SK-N-SH (cell line): Measurements from ENCODE around the gene PPA1. TPM values are rescaled to one million over a fixed set of nuclear protein-coding genes. Genes with fewer than 3 reads are reported as not detected.
A peak's percentile ranks its signal among the peaks of the same experiment; 100 is the strongest.

ENCODE experiments used
- CTCF ChIA-PET: fragments of 300-600, 350-600 bp; formaldehyde crosslinking; extraction: SDS; loops from one replicate; lab custom pipeline; 2021; lab: Yijun Ruan, JAX
- POLR2A ChIA-PET: fragments of 350-600 bp; sonication (Branson Sonifier 250); formaldehyde crosslinking; extraction: SDS; loops from one replicate; lab custom pipeline; 2020; ENCODE audit warnings: antibody characterized with exemption, inconsistent platforms; lab: Yijun Ruan, JAX
- DNase-seq: peaks from one replicate; pipeline ENCODE4 v3.0.0; 2012
- H2AFZ ChIP-seq: fragments of 200-600 bp; sonication (generic); 2 replicates; pipeline ENCODE4 v1.8.1; 2016; ENCODE audit warnings: antibody characterized with exemption, mild to moderate bottlenecking, low read depth
- H3F3A ChIP-seq: fragments of 200-600 bp; sonication (generic); replicated peaks from 2 replicates; pipeline ENCODE3; 2016; ENCODE audit warnings: antibody characterized with exemption, mild to moderate bottlenecking; ENCODE audit not compliant: insufficient read depth
- H3K27ac ChIP-seq, 2 experiments: fragments of 200-500 bp in 1 of 2; fragments of 200-600 bp in 1 of 2; sonication (Bioruptor generic) in 1 of 2; sonication (generic), shearing (Covaris generic) in 1 of 2; 2 replicates each; pipeline versions ENCODE4 v1.5.1 to v1.6.1; 2014 to 2016; ENCODE audit warnings: low read depth in 2 of 2, inconsistent platforms in 1 of 2, low read length in 1 of 2, mild to moderate bottlenecking in 1 of 2, mixed read lengths in 1 of 2
- H3K27me3 ChIP-seq: fragments of 200-600 bp; sonication (generic), shearing (Covaris generic); 2 replicates; pipeline ENCODE4 v1.6.1; 2016; ENCODE audit warnings: mixed run types; ENCODE audit not compliant: insufficient read depth
- H3K36me3 ChIP-seq, 2 experiments: fragments of 200-500 bp in 1 of 2; fragments of 200-600 bp in 1 of 2; sonication (Bioruptor generic) in 1 of 2; sonication (generic) in 1 of 2; replicated peaks in 1 of 2; 2 replicates each; pipeline versions ENCODE3 to v1.5.1; 2014 to 2016; ENCODE audit warnings: low read length in 1 of 2, mild to moderate bottlenecking in 1 of 2; ENCODE audit not compliant: insufficient read depth in 2 of 2, control insufficient read depth in 1 of 2
- H3K4me1 ChIP-seq, 2 experiments: fragments of 200-500 bp in 1 of 2; fragments of 200-600 bp in 1 of 2; sonication (Bioruptor generic) in 1 of 2; sonication (generic), shearing (Covaris generic) in 1 of 2; 2 replicates each; pipeline versions ENCODE4 v1.5.1 to v1.6.1; 2014 to 2016; ENCODE audit warnings: low read depth in 1 of 2, low read length in 1 of 2, mixed run types in 1 of 2; ENCODE audit not compliant: insufficient read depth in 2 of 2, control insufficient read depth in 1 of 2
- H3K4me2 ChIP-seq: fragments of 200-600 bp; sonication (generic), shearing (Covaris generic); 2 replicates; pipeline ENCODE4 v1.6.1; 2017; ENCODE audit warnings: mixed run types
- H3K4me3 ChIP-seq, 2 experiments: fragments of 200-500 bp in 1 of 2; fragments of 200-600 bp in 1 of 2; sonication (Bioruptor generic) in 1 of 2; sonication (generic), shearing (Covaris generic) in 1 of 2; 2 replicates each; pipeline versions ENCODE4 v1.5.1 to v1.8.1; 2014 to 2016; ENCODE audit warnings: low read depth in 2 of 2, inconsistent platforms in 1 of 2, low read length in 1 of 2, mild to moderate bottlenecking in 1 of 2, mixed read lengths in 1 of 2, moderate library complexity in 1 of 2
- H3K79me2 ChIP-seq: fragments of 200-600 bp; sonication (generic); 2 replicates; pipeline ENCODE4 v1.8.1; 2017; ENCODE audit warnings: mild to moderate bottlenecking; ENCODE audit not compliant: insufficient read depth
- H3K9ac ChIP-seq: fragments of 200-600 bp; sonication (generic); 2 replicates; pipeline ENCODE4 v1.6.1; 2017; ENCODE audit warnings: mixed run types
- H3K9me2 ChIP-seq: fragments of 200-600 bp; sonication (generic); 2 replicates; pipeline ENCODE4 v1.6.1; 2017; ENCODE audit warnings: mixed run types
- H3K9me3 ChIP-seq: fragments of 200-600 bp; sonication (generic); 2 replicates; pipeline ENCODE4 v1.6.1; 2017; ENCODE audit warnings: mixed run types, mild to moderate bottlenecking, moderate library complexity
- H4K20me1 ChIP-seq: fragments of 200-600 bp; sonication (generic); 2 replicates; pipeline ENCODE4 v1.6.1; 2017; ENCODE audit warnings: mild to moderate bottlenecking, mixed run types; ENCODE audit not compliant: insufficient read depth
- ELF1 ChIP-seq: IDR thresholded peaks from 2 replicates; pipeline ENCODE4 v1.4.0; 2012
- EP300 ChIP-seq, 2 experiments: IDR thresholded peaks; 2 replicates each; pipeline versions ENCODE4 v1.4.0 to v1.6.1; 2012; ENCODE audit warnings: borderline replicate concordance in 1 of 2, low read depth in 1 of 2, low read length in 1 of 2
- FOSL2 ChIP-seq: IDR thresholded peaks from 2 replicates; pipeline ENCODE4 v1.4.0; 2012; ENCODE audit warnings: low read depth, mild to moderate bottlenecking, moderate library complexity, borderline replicate concordance
- FOXM1 ChIP-seq: IDR thresholded peaks from 2 replicates; pipeline ENCODE4 v1.4.0; 2012; ENCODE audit warnings: low read depth, mild to moderate bottlenecking
- GABPA ChIP-seq: IDR thresholded peaks from 2 replicates; pipeline ENCODE4 v1.4.0; 2012; ENCODE audit warnings: low read depth, mild to moderate bottlenecking
- JUND ChIP-seq: IDR thresholded peaks from 2 replicates; pipeline ENCODE4 v1.4.0; 2012
- MEF2A ChIP-seq: IDR thresholded peaks from 2 replicates; pipeline ENCODE4 v1.4.0; 2012; ENCODE audit warnings: low read depth, borderline replicate concordance
- NFIC ChIP-seq: IDR thresholded peaks from 2 replicates; pipeline ENCODE4 v1.4.0; 2012; ENCODE audit warnings: borderline replicate concordance
- NRF1 ChIP-seq: IDR thresholded peaks from 2 replicates; pipeline ENCODE4 v1.6.1; 2012; ENCODE audit warnings: low read depth, mild to moderate bottlenecking, low read length
- RFX5 ChIP-seq: IDR thresholded peaks from 2 replicates; pipeline ENCODE4 v1.6.1; 2012; ENCODE audit warnings: mild to moderate bottlenecking, improper control_type of control experiment, low read length
- RXRA ChIP-seq: IDR thresholded peaks from 2 replicates; pipeline ENCODE4 v1.4.0; 2012; ENCODE audit warnings: low read depth, mild to moderate bottlenecking, borderline replicate concordance
- TCF12 ChIP-seq: IDR thresholded peaks from 2 replicates; pipeline ENCODE4 v1.4.0; 2012
- TEAD4 ChIP-seq: IDR thresholded peaks from 2 replicates; pipeline ENCODE4 v1.4.0; 2012; ENCODE audit warnings: mild to moderate bottlenecking, borderline replicate concordance; ENCODE audit not compliant: insufficient read depth
- WGBS: methylation state at CpG from one replicate; pipeline ENCODE4 v1.1.6; 2017; ENCODE audit warnings: low lambda C conversion rate; 5-methylcytosine and 5-hydroxymethylcytosine counted together
- polyA plus RNA-seq, 3 experiments: library from polyadenylated mRNA; depleted of rRNA; stranded (reverse); fragments of >200 nt; gene quantifications; 2 replicates each; pipeline ENCODE4 v1.2.3, GENCODE V29; 2012
- TF ChIP-seq, protein P1 (sequence below): IDR thresholded peaks from 2 replicates; pipeline ENCODE4; 2012
- TF ChIP-seq, protein P2 (sequence below): IDR thresholded peaks from 2 replicates; pipeline ENCODE4 v1.6.1; 2012; ENCODE audit warnings: mild to moderate bottlenecking, low read depth, low read length, moderate library complexity
- TF ChIP-seq, protein P3 (sequence below): IDR thresholded peaks from 2 replicates; pipeline ENCODE4 v1.4.0; 2012; ENCODE audit warnings: low read depth, borderline replicate concordance
- TF ChIP-seq, protein P4 (sequence below): fragments of 150-350 bp; IDR thresholded peaks from 2 replicates; pipeline ENCODE4 v1.6.1; 2016; ENCODE audit warnings: mild to moderate bottlenecking, low read depth, low read length

The PPA1 gene
- polyA plus RNA-seq, 1 of the 3 experiments (the other 2 are of a cell fraction) = 125 TPM

DNA sequence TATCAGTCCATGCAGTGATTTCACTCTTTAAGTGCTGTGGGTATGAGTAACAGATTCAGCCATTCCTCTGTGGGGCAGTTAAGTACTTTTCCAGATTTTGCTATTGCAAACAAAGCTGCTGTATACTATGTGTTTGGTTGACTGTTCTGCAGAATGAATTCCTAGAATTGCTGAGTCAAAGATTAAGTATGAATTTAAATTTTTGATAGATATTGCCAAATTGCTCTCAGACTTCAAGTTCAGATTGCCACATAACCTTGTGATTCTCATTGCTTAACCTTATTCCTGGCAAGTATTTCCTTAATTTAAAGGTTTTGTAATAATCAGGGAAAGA, 41.3 kb downstream of the PPA1 start:
- no peaks in the 10 kb centered on the region for H4K20me1 ChIP-seq
- H2AFZ ChIP-seq = peak overlapping the region; percentile 30; the same call in 1 of the 2 replicates
- ChIA-PET POLR2A (no interaction called here), CTCF (interaction anchor here (1.1 kb wide), 1 partner anchor 190 kb away, joined by 3 read pairs; no protein-coding TSS in a partner anchor)
- H3K4me1 ChIP-seq = peaks cover 10 to 25% of the 10 kb centered on the region in 2 experiments
- H3K27ac ChIP-seq = peak overlapping the region; percentile 68 to 75
- TF ChIP-seq FOSL2 (peak; percentile 60; the same call in 1 of the 2 replicates), GABPA (no peak), FOXM1 (0 out of 2 replicates have a peak, but pooled peaks have one; percentile 17), RFX5 (no peak), EP300 (IDR thresholded peaks at IDR 0.05; ENCODE audit: borderline replicate concordance in 1 of 2, low read depth in 1 of 2, low read length in 1 of 2) (peak in 1 of 2 experiments; percentile 51; a peak in 1 of 4 replicates), RXRA (peak; percentile 46; the same call in 1 of the 2 replicates), NFIC (peak; percentile 8; the same call in 1 of the 2 replicates), TEAD4 (0 out of 2 replicates have a peak, but pooled peaks have one; percentile 12), JUND (peak; percentile 53; the same call in 1 of the 2 replicates), MEF2A (no peak), TCF12 (peak; percentile 53)
- TF ChIP-seq, protein P1, sequence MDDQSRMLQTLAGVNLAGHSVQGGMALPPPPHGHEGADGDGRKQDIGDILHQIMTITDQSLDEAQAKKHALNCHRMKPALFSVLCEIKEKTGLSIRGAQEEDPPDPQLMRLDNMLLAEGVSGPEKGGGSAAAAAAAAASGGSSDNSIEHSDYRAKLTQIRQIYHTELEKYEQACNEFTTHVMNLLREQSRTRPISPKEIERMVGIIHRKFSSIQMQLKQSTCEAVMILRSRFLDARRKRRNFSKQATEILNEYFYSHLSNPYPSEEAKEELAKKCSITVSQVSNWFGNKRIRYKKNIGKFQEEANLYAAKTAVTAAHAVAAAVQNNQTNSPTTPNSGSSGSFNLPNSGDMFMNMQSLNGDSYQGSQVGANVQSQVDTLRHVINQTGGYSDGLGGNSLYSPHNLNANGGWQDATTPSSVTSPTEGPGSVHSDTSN = peak; percentile 27; the same call in 1 of the 2 replicates
- no peaks in the 10 kb centered on the region for H3K36me3 ChIP-seq
- H3F3A ChIP-seq = peaks cover 29% of the 10 kb centered on the region
- H3K79me2 ChIP-seq = no peaks in the 10 kb centered on the region
- no peaks in the 10 kb centered on the region for H3K27me3 ChIP-seq
- H3K9me2 ChIP-seq = no peaks in the 10 kb centered on the region
- no peak overlapping the region for H3K4me3 ChIP-seq
- H3K9me3 ChIP-seq = no peaks in the 10 kb centered on the region
- peak overlapping the region; percentile 43; the same call in 1 of the 2 replicates for H3K4me2 ChIP-seq
- no peak overlapping the region for H3K9ac ChIP-seq
- no peak for DNase-seq

DNA sequence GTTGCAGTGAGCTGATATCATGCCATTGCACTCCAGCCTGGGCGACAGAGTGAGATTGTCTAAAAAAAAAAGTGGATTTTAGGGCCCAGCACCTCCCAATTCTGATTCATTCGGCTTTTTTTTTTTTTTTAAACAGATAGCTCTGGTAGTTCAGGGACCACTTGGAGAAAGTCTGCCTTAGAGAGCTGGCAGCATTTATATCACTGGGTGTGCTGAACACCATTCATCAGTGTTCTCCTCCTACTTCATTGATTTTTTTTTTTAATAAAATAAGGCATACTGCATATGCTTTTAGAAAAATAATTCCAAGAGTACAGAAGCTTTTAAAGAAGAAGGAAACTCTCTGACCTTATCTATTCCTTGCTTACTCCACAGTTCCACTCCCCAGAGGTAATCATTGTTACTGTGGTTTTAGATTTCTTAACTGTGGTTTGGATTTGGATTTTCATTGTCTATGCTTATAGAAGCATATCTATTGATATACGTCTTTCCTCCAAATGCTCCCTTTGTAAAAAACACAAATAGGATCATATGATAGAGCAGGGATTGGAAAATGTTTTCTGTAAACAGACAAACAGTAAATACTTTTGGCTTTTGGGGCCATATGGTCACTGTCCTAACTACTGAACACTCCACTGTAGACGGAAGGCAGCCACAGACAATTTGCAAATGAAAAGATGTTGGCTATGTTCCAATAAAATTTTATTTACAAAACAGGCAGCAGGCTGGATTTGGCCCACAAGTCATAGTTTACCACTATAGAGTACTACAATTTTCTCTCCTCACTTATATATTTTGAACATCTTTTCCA, 41.9 kb downstream of the PPA1 start:
- WGBS = 69% methylated on average over 4 of the region's 4 CpGs
- H3F3A ChIP-seq = peaks cover 29% of the 10 kb centered on the region
- H3K27me3 ChIP-seq = no peaks in the 10 kb centered on the region
- no peak overlapping the region for H3K4me3 ChIP-seq
- peaks cover 10 to 25% of the 10 kb centered on the region in 2 experiments for H3K4me1 ChIP-seq
- peak overlapping the region; percentile 21; the same call in 1 of the 2 replicates for H3K4me2 ChIP-seq
- no peaks in the 10 kb centered on the region for H3K36me3 ChIP-seq
- peak overlapping the region; percentile 68 to 75 for H3K27ac ChIP-seq
- no peaks in the 10 kb centered on the region for H4K20me1 ChIP-seq
- H2AFZ ChIP-seq = peak overlapping the region; percentile 33; the same call in 1 of the 2 replicates
- no peaks in the 10 kb centered on the region for H3K9me3 ChIP-seq
- no peak overlapping the region for H3K9ac ChIP-seq
- POLR2A ChIA-PET = no interaction called here
- CTCF ChIA-PET = interaction anchor here (0.8 to 1.4 kb wide), 5 partner anchors 14 to 173 kb away, joined by 3 to 9 read pairs (median 5); partner anchors contain the start of gene TYSND1
- H3K9me2 ChIP-seq = no peaks in the 10 kb centered on the region
- no peak for DNase-seq
- H3K79me2 ChIP-seq = no peaks in the 10 kb centered on the region
- no peak for TF ChIP-seq NRF1
- TF ChIP-seq, protein P2, sequence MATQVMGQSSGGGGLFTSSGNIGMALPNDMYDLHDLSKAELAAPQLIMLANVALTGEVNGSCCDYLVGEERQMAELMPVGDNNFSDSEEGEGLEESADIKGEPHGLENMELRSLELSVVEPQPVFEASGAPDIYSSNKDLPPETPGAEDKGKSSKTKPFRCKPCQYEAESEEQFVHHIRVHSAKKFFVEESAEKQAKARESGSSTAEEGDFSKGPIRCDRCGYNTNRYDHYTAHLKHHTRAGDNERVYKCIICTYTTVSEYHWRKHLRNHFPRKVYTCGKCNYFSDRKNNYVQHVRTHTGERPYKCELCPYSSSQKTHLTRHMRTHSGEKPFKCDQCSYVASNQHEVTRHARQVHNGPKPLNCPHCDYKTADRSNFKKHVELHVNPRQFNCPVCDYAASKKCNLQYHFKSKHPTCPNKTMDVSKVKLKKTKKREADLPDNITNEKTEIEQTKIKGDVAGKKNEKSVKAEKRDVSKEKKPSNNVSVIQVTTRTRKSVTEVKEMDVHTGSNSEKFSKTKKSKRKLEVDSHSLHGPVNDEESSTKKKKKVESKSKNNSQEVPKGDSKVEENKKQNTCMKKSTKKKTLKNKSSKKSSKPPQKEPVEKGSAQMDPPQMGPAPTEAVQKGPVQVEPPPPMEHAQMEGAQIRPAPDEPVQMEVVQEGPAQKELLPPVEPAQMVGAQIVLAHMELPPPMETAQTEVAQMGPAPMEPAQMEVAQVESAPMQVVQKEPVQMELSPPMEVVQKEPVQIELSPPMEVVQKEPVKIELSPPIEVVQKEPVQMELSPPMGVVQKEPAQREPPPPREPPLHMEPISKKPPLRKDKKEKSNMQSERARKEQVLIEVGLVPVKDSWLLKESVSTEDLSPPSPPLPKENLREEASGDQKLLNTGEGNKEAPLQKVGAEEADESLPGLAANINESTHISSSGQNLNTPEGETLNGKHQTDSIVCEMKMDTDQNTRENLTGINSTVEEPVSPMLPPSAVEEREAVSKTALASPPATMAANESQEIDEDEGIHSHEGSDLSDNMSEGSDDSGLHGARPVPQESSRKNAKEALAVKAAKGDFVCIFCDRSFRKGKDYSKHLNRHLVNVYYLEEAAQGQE = no peak
- TF ChIP-seq, protein P3, sequence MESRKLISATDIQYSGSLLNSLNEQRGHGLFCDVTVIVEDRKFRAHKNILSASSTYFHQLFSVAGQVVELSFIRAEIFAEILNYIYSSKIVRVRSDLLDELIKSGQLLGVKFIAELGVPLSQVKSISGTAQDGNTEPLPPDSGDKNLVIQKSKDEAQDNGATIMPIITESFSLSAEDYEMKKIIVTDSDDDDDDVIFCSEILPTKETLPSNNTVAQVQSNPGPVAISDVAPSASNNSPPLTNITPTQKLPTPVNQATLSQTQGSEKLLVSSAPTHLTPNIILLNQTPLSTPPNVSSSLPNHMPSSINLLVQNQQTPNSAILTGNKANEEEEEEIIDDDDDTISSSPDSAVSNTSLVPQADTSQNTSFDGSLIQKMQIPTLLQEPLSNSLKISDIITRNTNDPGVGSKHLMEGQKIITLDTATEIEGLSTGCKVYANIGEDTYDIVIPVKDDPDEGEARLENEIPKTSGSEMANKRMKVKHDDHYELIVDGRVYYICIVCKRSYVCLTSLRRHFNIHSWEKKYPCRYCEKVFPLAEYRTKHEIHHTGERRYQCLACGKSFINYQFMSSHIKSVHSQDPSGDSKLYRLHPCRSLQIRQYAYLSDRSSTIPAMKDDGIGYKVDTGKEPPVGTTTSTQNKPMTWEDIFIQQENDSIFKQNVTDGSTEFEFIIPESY = no peak
- TF ChIP-seq, protein P1 = no peak
- no peak for TF ChIP-seq TCF12
- no peak for TF ChIP-seq TEAD4
- TF ChIP-seq, protein P4, sequence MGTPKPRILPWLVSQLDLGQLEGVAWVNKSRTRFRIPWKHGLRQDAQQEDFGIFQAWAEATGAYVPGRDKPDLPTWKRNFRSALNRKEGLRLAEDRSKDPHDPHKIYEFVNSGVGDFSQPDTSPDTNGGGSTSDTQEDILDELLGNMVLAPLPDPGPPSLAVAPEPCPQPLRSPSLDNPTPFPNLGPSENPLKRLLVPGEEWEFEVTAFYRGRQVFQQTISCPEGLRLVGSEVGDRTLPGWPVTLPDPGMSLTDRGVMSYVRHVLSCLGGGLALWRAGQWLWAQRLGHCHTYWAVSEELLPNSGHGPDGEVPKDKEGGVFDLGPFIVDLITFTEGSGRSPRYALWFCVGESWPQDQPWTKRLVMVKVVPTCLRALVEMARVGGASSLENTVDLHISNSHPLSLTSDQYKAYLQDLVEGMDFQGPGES = no peak
- no peak for TF ChIP-seq ELF1
